ENCODE measurements around the gene GPA33.

DNA sequence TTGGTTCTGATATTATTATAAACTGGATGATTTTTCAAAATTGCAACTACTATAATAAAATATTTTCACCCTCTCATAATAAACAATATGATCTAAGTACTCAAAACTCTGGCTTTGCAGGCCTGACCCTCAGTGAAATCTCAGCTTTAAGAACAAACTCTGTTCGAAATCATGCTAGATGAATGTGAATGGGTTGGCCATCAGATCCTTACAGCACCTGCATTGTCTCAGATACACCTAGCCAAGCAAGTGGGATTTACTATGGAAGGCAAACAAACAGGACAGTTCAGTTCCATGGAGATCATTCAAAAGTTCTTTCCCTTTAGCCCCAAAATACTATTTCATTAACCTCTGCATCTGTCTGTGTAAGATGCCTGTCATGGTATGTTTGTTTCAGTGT lies 48.5 kb upstream of the GPA33 start:
- TF ChIP-seq POLR2A (IDR thresholded peaks at IDR 0.05) = no peak
- no peak for TF ChIP-seq CTCF (IDR thresholded peaks at IDR 0.05)
